Activated CD4-positive, alpha-beta T cell treated with anti-CD3 and anti-CD28 coated beads, Interleukin-2, Interleukin-4, amounts not matched to agents 100 ng/mL and 50 ng/mL, durations not matched to agents 16 hours and 8 hours (primary cell): ENCODE data around the gene KRTAP9-3.
"Not testable (repeated sequence)": the region's sequence is repeated elsewhere in the genome, so short reads cannot be mapped to it uniquely, and the experiment has no call there.

ENCODE experiments used
- DNase-seq: peaks from one replicate; pipeline ENCODE4 v3.0.0-alpha.2; 2020; ENCODE audit warnings: low spot score

KRTAP9-3 gene, protein sequence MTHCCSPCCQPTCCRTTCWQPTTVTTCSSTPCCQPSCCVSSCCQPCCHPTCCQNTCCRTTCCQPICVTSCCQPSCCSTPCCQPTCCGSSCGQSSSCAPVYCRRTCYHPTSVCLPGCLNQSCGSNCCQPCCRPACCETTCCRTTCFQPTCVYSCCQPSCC

GRCh38 chr17:41232399-41233105 is at the start of gene KRTAP9-3:
Gene KRTAP9-3, plus strand, starts transcription at chr17:41232449. Its CDS starts 53 bp downstream, at chr17:41232502.
- not testable (repeated sequence) for DNase-seq

DNA sequence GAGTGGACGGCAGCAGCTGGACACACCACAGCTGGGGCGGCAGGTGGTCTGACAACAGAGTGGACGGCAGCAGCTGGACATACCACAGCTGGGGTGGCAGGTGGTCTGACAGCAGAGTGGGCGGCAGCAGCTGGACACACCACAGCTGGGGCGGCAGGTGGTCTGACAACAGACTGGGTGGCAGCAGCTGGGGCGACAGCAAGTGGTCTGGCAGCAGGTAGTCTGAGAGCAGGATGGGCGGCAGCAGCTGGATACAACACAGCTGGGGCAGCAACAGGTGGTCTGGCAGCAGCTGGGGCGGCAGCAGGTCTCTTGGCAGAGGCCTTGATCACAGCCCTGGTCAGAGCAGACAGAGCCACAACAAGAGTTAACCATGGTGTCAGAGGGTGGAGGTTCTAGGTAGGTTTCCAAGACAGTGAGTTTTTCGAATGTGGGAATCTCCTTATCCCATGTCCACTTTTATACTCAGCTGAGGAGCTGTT is 47.7 kb upstream of the KRTAP9-3 start, which contains the start of gene KRTAP4-1:
KRTAP4-1 (minus strand) TSS at position 432 of the 482 bp plus-strand sequence; CDS start at position 375, 57 bp downstream.
- no peak for DNase-seq

- no peak for DNase-seq
Measured at GRCh38 chr17:41185001-41185400, 47.2 kb upstream of the KRTAP9-3 start.

DNA sequence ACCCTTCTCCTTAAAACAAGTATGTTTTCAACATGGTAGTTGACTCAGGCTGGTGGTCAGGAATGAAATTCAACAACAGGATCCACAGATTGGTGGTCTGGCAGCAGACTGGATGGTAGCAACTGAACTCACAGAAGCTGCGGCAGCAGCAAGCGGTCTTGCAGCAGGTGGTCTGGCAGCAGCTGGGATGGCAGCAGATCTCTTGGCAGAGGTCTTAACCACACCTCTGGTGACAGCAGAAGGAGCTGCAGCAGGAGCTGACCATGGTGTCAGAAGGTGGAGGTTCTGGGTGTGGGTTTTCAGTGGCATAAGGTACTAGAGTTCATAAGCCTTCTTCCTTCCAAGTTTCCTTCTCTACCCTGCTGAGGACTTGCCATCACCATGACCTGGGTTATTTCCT is 45.4 kb upstream of the KRTAP9-3 start:
- DNase-seq, result no peak

DNA sequence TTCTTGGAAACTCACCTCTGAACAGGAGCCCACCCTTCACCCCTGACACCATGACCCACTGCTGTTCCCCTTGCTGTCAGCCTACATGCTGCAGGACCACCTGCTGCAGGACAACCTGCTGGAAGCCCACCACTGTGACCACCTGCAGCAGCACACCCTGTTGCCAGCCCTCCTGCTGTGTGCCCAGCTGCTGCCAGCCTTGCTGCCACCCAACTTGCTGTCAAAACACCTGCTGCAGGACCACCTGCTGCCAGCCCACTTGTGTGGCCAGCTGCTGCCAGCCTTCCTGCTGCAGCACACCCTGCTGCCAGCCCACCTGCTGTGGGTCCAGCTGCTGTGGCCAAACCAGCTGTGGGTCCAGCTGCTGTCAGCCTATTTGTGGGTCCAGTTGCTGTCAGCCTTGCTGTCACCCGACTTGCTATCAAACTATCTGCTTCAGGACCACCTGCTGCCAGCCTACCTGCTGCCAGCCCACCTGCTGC is 42.4 kb upstream of the KRTAP9-3 start, which contains the start of gene KRTAP9-1:
KRTAP9-1 (plus strand) TSS at position 51 of the 482 bp plus-strand sequence; CDS start at position 51, 0 bp downstream.
- DNase-seq, result not testable (repeated sequence)

GRCh38 chr17:41190328-41190727 is 41.9 kb upstream of the KRTAP9-3 start:
- DNase-seq, result no peak

DNA sequence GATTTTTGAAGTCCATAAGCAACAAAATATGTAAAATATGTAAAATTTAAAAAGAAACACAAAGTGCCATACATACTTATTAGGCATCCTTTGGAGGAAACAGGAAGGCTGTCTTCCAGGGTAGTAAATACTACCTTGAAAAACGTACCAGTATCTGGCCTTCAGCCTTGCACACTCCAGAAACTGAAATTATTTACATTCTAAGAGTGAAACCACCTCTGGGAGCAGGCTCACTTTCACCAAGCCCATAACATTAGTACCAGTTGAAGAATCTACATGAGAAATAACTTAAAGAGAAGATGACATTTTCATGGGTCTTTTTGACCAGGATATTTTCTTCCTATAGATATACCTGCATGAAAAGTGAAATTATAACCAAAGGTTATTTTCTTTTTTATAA is 36.2 kb upstream of the KRTAP9-3 start:
- no peak for DNase-seq

GRCh38 chr17:41199421-41200078 is 32.7 kb upstream of the KRTAP9-3 start:
- DNase-seq, result no peak

- DNase-seq, result peak; percentile 5
Measured at GRCh38 chr17:41211845-41212466, 20.3 kb upstream of the KRTAP9-3 start.

DNA sequence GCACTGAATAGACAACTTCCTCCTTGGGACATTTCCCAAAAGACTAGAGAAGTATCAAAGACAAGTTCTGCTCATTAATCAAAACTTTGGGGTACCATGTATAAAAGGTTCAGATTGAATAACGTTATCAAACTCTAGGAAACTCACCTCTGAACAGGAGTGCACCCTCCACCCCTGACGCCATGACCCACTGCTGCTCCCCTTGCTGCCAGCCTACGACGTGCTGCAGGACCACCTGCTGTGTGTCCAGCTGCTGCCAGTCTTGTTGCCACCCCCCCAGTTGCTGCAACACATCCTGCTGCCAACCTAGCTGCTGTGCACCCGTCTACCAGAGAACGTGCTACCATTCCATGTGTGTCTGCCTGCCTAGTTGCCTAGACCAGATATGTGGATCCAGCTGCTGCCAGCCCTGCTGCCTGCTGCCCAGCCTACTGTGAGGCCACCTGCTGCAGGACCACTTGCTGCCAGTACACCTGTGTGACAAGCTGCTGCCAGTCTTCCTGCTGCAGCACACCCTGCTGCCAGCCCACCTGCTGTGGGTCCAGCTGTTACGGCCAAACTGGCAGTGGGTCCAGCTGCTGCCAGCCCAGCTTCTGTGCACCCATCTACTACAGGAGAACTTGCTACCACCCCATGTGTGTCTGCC is 19.6 kb upstream of the KRTAP9-3 start:
- DNase-seq, result no peak

- no peak for DNase-seq
Measured at GRCh38 chr17:41215681-41216080, 16.6 kb upstream of the KRTAP9-3 start.

DNA sequence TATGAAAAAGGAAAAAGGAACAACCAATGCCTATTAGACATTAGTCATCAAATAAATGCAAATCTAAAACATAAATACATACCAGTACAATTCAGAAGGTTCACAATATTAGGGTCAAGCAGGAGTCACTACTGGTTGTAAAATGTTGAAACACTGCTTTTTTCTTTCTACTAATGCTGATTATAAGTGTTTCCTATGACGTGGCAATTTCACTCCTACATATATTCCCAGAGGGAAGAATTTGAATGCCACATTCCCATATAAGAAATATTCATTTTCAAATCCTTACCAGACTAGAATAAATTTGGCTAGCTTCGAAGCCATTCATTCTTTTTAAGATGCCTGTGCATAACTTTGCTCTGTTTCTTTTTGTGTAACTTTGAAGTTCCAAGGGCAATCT is 8.4 kb upstream of the KRTAP9-3 start:
- no peak for DNase-seq

- DNase-seq, result no peak
Measured at GRCh38 chr17:41226051-41226450, 6.2 kb upstream of the KRTAP9-3 start.

DNA sequence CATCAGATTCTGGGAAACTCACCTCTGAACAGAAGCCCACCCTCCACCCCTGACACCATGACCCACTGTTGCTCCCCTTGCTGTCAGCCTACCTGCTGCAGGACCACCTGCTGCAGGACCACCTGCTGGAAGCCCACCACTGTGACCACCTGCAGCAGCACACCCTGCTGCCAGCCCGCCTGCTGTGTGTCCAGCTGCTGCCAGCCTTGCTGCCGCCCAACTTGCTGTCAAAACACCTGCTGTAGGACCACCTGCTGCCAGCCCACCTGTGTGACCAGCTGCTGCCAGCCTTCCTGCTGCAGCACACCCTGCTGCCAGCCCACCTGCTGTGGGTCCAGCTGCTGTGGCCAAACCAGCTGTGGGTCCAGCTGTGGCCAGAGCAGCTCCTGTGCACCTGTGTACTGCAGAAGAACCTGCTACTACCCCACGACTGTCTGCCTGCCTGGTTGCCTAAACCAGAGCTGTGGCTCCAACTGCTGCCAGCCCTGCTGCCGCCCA is 5.6 kb upstream of the KRTAP9-3 start, which contains the start of gene KRTAP9-2:
KRTAP9-2 (plus strand) TSS at position 51 of the 498 bp plus-strand sequence; CDS start at position 58, 7 bp downstream.
- not testable (repeated sequence) for DNase-seq

GRCh38 chr17:41230094-41230493 is 2.2 kb upstream of the KRTAP9-3 start:
- DNase-seq, result no peak

DNA sequence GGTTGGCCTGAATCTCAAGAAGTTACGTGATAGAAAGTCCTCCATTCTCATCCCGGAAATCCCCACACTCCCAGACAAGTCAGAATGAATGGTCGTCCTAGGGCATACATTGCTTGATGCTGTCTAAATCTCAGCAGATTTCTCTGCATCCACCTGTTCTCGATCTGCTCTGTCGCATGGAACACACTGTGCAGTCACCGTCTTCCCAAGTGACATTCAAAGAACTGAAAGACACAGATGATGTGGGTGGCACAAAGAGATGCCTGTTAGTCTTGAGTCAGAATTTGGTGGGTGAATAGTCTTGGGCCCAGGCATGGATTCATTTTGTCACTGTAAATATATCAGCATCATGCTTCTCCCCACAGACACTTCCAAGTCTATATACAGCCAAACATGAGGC is 518 bp upstream of the KRTAP9-3 start:
- DNase-seq, result no peak

DNA sequence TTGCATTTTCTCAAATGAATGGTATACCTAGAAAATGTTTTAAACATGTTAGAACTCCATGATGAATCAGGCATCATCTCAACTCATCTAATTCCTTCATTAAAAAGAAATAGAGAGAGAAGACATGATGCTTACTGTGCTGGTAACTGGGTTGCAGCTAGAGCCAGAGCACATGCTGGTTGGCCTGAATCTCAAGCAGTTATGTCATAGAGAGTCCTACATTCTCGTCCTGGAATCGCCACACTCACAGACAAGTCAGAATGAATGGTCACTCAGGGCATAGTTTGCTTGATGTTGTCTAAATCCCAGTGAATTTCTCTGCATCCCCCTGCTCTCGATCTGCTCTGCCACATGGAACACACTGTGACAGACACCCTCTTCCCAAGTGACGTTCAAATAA is 4.9 kb downstream of the KRTAP9-3 start:
- not testable (repeated sequence) for DNase-seq

- DNase-seq, result not testable (repeated sequence)
Measured at GRCh38 chr17:41237949-41238437, 5.7 kb downstream of the KRTAP9-3 start, which contains the start of gene KRTAP9-8. Gene KRTAP9-8, plus strand, starts transcription at chr17:41237999. Its CDS starts 53 bp downstream, at chr17:41238052.

DNA sequence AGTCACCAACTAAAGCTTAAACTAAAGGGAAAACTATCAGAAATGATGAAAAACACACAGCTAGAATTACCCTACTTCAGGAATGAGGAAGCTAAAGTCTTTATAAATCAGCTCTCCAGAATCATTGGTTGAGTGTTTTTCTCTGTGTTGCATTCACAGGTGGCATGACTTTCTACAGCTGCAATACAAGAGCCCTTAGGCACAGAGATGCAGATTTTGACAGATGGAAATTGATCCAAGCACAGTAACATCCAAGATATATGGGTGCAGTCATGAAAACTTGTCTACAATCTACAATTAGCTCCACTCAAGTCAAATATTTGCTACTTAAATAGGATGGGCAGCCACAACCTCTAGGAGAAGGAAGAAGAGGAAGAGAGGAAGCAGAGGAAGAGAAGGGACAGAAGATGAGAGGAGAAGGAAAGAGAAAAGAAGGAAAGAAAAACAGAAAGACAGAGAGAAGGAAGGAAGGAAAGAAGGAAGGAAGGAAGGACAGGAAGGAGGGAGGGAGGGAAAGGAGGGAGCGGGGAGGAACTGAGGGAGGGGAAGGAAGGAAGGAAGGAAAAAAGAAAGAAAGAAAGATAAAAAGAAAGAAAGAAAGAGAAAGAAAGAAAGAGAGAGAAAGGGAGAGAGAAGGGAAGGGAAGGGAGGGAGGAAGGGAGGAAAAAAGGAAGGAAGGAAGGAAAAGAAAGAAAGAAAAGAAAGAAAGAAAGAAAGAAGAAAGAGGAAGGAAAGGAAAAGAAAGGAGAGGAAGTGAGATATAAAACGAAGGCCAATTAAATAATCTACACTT is 14.9 kb downstream of the KRTAP9-3 start:
- DNase-seq, result not testable (repeated sequence)

- DNase-seq, result not testable (repeated sequence)
Measured at GRCh38 chr17:41249637-41250240, 17.5 kb downstream of the KRTAP9-3 start, which contains the start of gene KRTAP9-4. Gene KRTAP9-4, plus strand, starts transcription at chr17:41249687. Its CDS starts 34 bp downstream, at chr17:41249721.
